HEK293T (cell line): ENCODE data around the gene PTP4A1.

Source experiments
- CTCF ChIA-PET: fragments of 350-600 bp; formaldehyde crosslinking; extraction: SDS; loops from one replicate; lab custom pipeline; 2021; ENCODE audit warnings: antibody characterized with exemption, inconsistent platforms; lab: Yijun Ruan, JAX
- POLR2A ChIA-PET: fragments of 350-600 bp; formaldehyde crosslinking; extraction: SDS; loops from one replicate; lab custom pipeline; 2020; ENCODE audit warnings: antibody characterized with exemption, inconsistent platforms; lab: Yijun Ruan, JAX
- DNase-seq: peaks from one replicate; pipeline ENCODE4 v3.0.0; 2012; ENCODE audit warnings: mixed read lengths; ENCODE audit errors: extremely low spot score
- ARNT ChIP-seq: fragments of 450-650 bp; IDR thresholded peaks from 2 replicates; pipeline ENCODE4 v1.6.1; 2017; ENCODE audit warnings: mild to moderate bottlenecking
- BHLHE40 ChIP-seq: fragments of 450-650 bp; IDR thresholded peaks from 2 replicates; pipeline ENCODE4 v1.6.1; 2016; ENCODE audit warnings: mild to moderate bottlenecking, moderate library complexity, borderline replicate concordance
- CTBP1 ChIP-seq: fragments of 450-650 bp; IDR thresholded peaks from 2 replicates; pipeline ENCODE4 v1.6.1; 2016; ENCODE audit warnings: borderline replicate concordance
- ELF4 ChIP-seq: fragments of 450-650 bp; IDR thresholded peaks from 2 replicates; pipeline ENCODE4 v1.6.1; 2017; ENCODE audit warnings: antibody characterized with exemption
- FOXA1 ChIP-seq: fragments of 450-650 bp; IDR thresholded peaks from 2 replicates; pipeline ENCODE4 v1.6.1; 2016; ENCODE audit warnings: mild to moderate bottlenecking
- FOXK2 ChIP-seq: fragments of 450-650 bp; IDR thresholded peaks from 2 replicates; pipeline ENCODE4 v1.6.1; 2016; ENCODE audit warnings: mild to moderate bottlenecking
- FOXM1 ChIP-seq: fragments of 450-650 bp; IDR thresholded peaks from 2 replicates; pipeline ENCODE4 v1.6.1; 2017; ENCODE audit warnings: mild to moderate bottlenecking, borderline replicate concordance
- HDGF ChIP-seq: fragments of 450-650 bp; IDR thresholded peaks from 2 replicates; pipeline ENCODE4 v1.6.1; 2017; ENCODE audit warnings: antibody characterized with exemption, borderline replicate concordance
- L3MBTL2 ChIP-seq: fragments of 450-650 bp; conservative IDR thresholded peaks from 2 replicates; pipeline ENCODE4 v1.6.1; 2016; ENCODE audit warnings: mild to moderate bottlenecking
- LEF1 ChIP-seq: fragments of 450-650 bp; IDR thresholded peaks from 2 replicates; pipeline ENCODE4 v1.6.1; 2017; ENCODE audit warnings: mild to moderate bottlenecking, borderline replicate concordance
- NFRKB ChIP-seq: fragments of 450-650 bp; IDR thresholded peaks from 2 replicates; pipeline ENCODE4 v1.6.1; 2016; ENCODE audit warnings: mild to moderate bottlenecking, moderate library complexity
- PKNOX1 ChIP-seq: fragments of 450-650 bp; IDR thresholded peaks from 2 replicates; pipeline ENCODE4 v1.6.1; 2016
- SP1 ChIP-seq: fragments of 450-650 bp; IDR thresholded peaks from 2 replicates; pipeline ENCODE4 v1.6.1; 2017
- TARDBP ChIP-seq: fragments of 450-650 bp; IDR thresholded peaks from 2 replicates; pipeline ENCODE4 v1.6.1; 2016
- ZNF384 ChIP-seq: fragments of 450-650 bp; IDR thresholded peaks from 2 replicates; pipeline ENCODE4 v1.6.1; 2016

Gene PTP4A1

DNA sequence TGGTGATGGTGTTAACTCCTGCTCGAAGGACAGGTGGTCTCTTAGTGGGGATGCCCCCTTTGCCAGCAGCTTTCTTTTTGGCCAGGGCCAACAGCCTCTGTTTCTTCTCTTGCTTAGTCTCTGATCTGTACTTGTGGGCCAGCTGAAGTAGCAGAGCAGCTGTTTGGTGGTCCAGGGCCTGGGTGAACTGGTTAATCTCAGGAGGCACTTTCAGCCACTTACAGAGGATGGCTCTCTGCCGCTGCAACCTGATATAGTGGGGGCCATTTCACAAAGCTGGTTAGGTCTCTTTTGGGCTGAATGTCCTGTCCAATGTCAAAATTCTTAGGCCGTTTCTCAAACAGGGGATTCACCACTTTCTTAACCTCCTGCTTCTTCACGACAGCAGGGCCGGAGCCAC lies 23.2 kb upstream of the PTP4A1 start:
- TF ChIP-seq FOXM1 (no peak), LEF1 (no peak), PKNOX1 (no peak), FOXK2 (no peak)
- no peak for DNase-seq
- CTCF ChIA-PET: no interaction called here
- POLR2A ChIA-PET: no interaction called here

- TF ChIP-seq FOXK2: no peak
- no peak for TF ChIP-seq BHLHE40
- no peak for TF ChIP-seq NFRKB
- TF ChIP-seq PKNOX1: no peak
- no peak for TF ChIP-seq LEF1
- no peak for TF ChIP-seq ELF4
- TF ChIP-seq TARDBP: no peak
- no peak for TF ChIP-seq CTBP1
- no peak for TF ChIP-seq ARNT
- no peak for TF ChIP-seq HDGF
- POLR2A ChIA-PET: no interaction called here
- no peak for DNase-seq
- CTCF ChIA-PET: no interaction called here
These were observed 19.1 kb upstream of the PTP4A1 start for GRCh38 chr6:63553208-63553607.

- ChIA-PET CTCF (no interaction called here), POLR2A (no interaction called here)
- no peak for TF ChIP-seq NFRKB
- no peak for TF ChIP-seq FOXA1
- TF ChIP-seq HDGF: no peak
- no peak for TF ChIP-seq PKNOX1
- no peak for TF ChIP-seq ZNF384
- no peak for DNase-seq
These were observed 18.4 kb upstream of the PTP4A1 start for GRCh38 chr6:63553900-63554299.

- TF ChIP-seq TARDBP (no peak), FOXM1 (no peak), ARNT (no peak), CTBP1 (no peak), NFRKB (no peak), L3MBTL2 (no peak), FOXA1 (no peak), PKNOX1 (no peak), ELF4 (no peak), ZNF384 (no peak)
- DNase-seq: no peak
- CTCF ChIA-PET: no interaction called here
- POLR2A ChIA-PET: no interaction called here
These were observed 17.5 kb upstream of the PTP4A1 start for GRCh38 chr6:63554782-63555181.

DNA sequence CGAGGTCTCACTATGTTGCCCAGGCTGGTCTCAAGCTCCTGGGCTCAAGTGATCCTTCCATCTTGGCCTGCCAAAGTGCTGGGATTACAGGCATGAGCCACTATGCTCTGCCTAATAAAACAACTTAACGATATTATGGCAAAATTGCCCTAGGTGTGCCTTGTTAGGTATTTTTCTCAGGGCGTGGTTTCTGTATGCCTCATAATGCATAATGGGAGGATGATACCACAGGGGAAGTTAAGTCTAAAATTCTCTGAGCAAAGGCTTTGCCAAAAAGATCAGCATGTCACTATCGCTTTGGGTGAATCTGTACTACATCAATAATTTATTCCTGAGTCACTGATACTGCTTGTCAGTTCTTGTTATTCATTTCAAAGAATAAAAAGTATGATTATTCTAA lies 15.9 kb upstream of the PTP4A1 start:
- ChIA-PET POLR2A (interaction anchor here (0.9 kb wide), 1 partner anchor 17 kb away, joined by 3 read pairs; no protein-coding TSS in a partner anchor), CTCF (no interaction called here)

GRCh38 chr6:63558278-63558677 lies 14.0 kb upstream of the PTP4A1 start:
- CTCF ChIA-PET: no interaction called here
- no peak for TF ChIP-seq FOXM1
- TF ChIP-seq L3MBTL2: no peak
- TF ChIP-seq ARNT: no peak
- no peak for TF ChIP-seq CTBP1
- no peak for TF ChIP-seq HDGF
- POLR2A ChIA-PET: no interaction called here
- no peak for DNase-seq

More for the DNA sequence above, 15.9 kb upstream of the PTP4A1 start:
- no peak for DNase-seq
- TF ChIP-seq TARDBP (no peak), BHLHE40 (no peak), LEF1 (no peak), PKNOX1 (no peak), L3MBTL2 (no peak), FOXM1 (no peak), ARNT (no peak), HDGF (no peak), SP1 (no peak), FOXA1 (no peak)
